OCI-LY7 (cell line): Measurements from ENCODE around the gene BARX1. TPM values are rescaled to one million over a fixed set of nuclear protein-coding genes. Genes with fewer than 3 reads are reported as not detected.

Experiments used
- BruUV-seq: library from RNA; stranded (reverse); fragments of 400-500 nt; replicated peaks from 2 replicates; lab custom pipeline; 2021; lab: Mats Ljungman, UMichigan
- CTCF ChIA-PET: fragments of 300-600 bp; sonication (Branson Sonifier 250); formaldehyde crosslinking; loops from one replicate; lab custom pipeline; 2022; ENCODE audit warnings: antibody characterized with exemption; ENCODE audit not compliant: unreplicated experiment; lab: Charles Lee
- POLR2A ChIA-PET: fragments of 300-600 bp; sonication (Branson Sonifier 250); formaldehyde crosslinking; loops from one replicate; lab custom pipeline; 2022; ENCODE audit warnings: antibody characterized with exemption; lab: Charles Lee
- DNase-seq: peaks from one replicate; pipeline ENCODE4 v3.0.0-alpha.2; 2015; ENCODE audit warnings: low spot score
- H2AFZ ChIP-seq: fragments of 200-600 bp; sonication (generic), shearing (Covaris generic); 2 replicates; pipeline ENCODE4 v1.6.1; 2014; ENCODE audit warnings: mild to moderate bottlenecking, antibody characterized with exemption, low read length, moderate library complexity
- H3K27ac ChIP-seq: fragments of 200-600 bp; sonication (generic); 2 replicates; pipeline ENCODE4 v1.5.1; 2014; ENCODE audit warnings: mixed run types, low read depth, mild to moderate bottlenecking, moderate library complexity, low read length, inconsistent platforms; ENCODE audit not compliant: poor library complexity, severe bottlenecking
- H3K36me3 ChIP-seq: fragments of 200-600 bp; sonication (generic); 2 replicates; pipeline ENCODE4 v1.6.1; 2014; ENCODE audit warnings: mild to moderate bottlenecking, antibody characterized with exemption, low read length, moderate library complexity, mixed read lengths; ENCODE audit not compliant: insufficient read depth
- H3K4me1 ChIP-seq: fragments of 200-600 bp; sonication (generic); 2 replicates; pipeline ENCODE4 v1.5.1; 2014; ENCODE audit warnings: mild to moderate bottlenecking, low read length; ENCODE audit not compliant: insufficient read depth, poor library complexity, severe bottlenecking
- H3K4me2 ChIP-seq: fragments of 200-600 bp; sonication (generic); 2 replicates; pipeline ENCODE4 v1.6.1; 2014; ENCODE audit warnings: mild to moderate bottlenecking, low read length
- H3K4me3 ChIP-seq: fragments of 200-600 bp; sonication (generic); 2 replicates; pipeline ENCODE4 v1.5.1; 2014; ENCODE audit warnings: mild to moderate bottlenecking, low read depth, low read length; ENCODE audit not compliant: poor library complexity, severe bottlenecking
- H3K79me2 ChIP-seq: fragments of 200-600 bp; sonication (generic); 2 replicates; pipeline ENCODE4 v1.6.1; 2016; ENCODE audit warnings: low read depth, mild to moderate bottlenecking, low read length, moderate library complexity, mixed read lengths; ENCODE audit not compliant: insufficient read depth
- H3K9me2 ChIP-seq: fragments of 200-600 bp; sonication (generic); 2 replicates; pipeline ENCODE4 v1.6.1; 2016; ENCODE audit warnings: mild to moderate bottlenecking, low read length, mixed read lengths; ENCODE audit not compliant: insufficient read depth
- H3K9me3 ChIP-seq: fragments of 200-600 bp; sonication (generic); 2 replicates; pipeline ENCODE4 v1.6.1; 2014; ENCODE audit warnings: mild to moderate bottlenecking, mixed run types, low read length, mixed read lengths
- H4K20me1 ChIP-seq: fragments of 200-600 bp; sonication (generic); 2 replicates; pipeline ENCODE4 v1.6.1; 2014; ENCODE audit warnings: mild to moderate bottlenecking, antibody characterized with exemption, low read length, moderate library complexity, mixed read lengths; ENCODE audit not compliant: insufficient read depth
- EZH2phosphoT487 ChIP-seq: fragments of 200-600 bp; sonication (generic); IDR thresholded peaks from 2 replicates; pipeline ENCODE4 v1.6.1; 2018; ENCODE audit warnings: low read depth, borderline replicate concordance, mild to moderate bottlenecking, mixed run types, antibody characterized with exemption, low read length, moderate library complexity, mixed read lengths
- intact Hi-C: fragments of 100-400 bp; cut with micrococcal nuclease; formaldehyde crosslinking; loops from one replicate; pipeline ENCODE4 v1.10.0; 2022; ENCODE audit not compliant: unreplicated experiment
- total RNA-seq, 2 experiments: library from RNA; depleted of rRNA in 1 of 2; stranded (reverse); fragments of >200 nt in 1 of 2; shearing (Covaris generic) in 1 of 2; gene quantifications; 2 replicates each; pipeline ENCODE4 v1.2.3, GENCODE V29; 2014 to 2022
- TF ChIP-seq, protein P1 (sequence below): fragments of 200-600 bp; sonication (generic); conservative IDR thresholded peaks from 2 replicates; pipeline ENCODE4 v1.5.1; 2014; ENCODE audit warnings: mild to moderate bottlenecking, antibody characterized with exemption, low read length, moderate library complexity, mixed read lengths

The BARX1 gene
- total RNA-seq, 2 experiments from 2014 or later: not detected

- Histone ChIP-seq H3K4me1 (no peaks in the 10 kb centered on the region), H3K36me3 (no peaks in the 10 kb centered on the region), H3K79me2 (no peaks in the 10 kb centered on the region), H3K4me3 (no peak overlapping the region), H3K9me2 (no peaks in the 10 kb centered on the region), H2AFZ (no peak overlapping the region), H4K20me1 (no peaks in the 10 kb centered on the region), H3K9me3 (no peaks in the 10 kb centered on the region), H3K4me2 (no peak overlapping the region), H3K27ac (no peak overlapping the region)
- TF ChIP-seq EZH2phosphoT487: no peak
- TF ChIP-seq, protein P1, sequence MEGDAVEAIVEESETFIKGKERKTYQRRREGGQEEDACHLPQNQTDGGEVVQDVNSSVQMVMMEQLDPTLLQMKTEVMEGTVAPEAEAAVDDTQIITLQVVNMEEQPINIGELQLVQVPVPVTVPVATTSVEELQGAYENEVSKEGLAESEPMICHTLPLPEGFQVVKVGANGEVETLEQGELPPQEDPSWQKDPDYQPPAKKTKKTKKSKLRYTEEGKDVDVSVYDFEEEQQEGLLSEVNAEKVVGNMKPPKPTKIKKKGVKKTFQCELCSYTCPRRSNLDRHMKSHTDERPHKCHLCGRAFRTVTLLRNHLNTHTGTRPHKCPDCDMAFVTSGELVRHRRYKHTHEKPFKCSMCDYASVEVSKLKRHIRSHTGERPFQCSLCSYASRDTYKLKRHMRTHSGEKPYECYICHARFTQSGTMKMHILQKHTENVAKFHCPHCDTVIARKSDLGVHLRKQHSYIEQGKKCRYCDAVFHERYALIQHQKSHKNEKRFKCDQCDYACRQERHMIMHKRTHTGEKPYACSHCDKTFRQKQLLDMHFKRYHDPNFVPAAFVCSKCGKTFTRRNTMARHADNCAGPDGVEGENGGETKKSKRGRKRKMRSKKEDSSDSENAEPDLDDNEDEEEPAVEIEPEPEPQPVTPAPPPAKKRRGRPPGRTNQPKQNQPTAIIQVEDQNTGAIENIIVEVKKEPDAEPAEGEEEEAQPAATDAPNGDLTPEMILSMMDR: no peak
- no peak for DNase-seq
- ChIA-PET POLR2A (no interaction called here), CTCF (no interaction called here)
- BruUV-seq: no TSS peak
- intact Hi-C loops: no loop called here
Observed at GRCh38 chr9:93979721-93980120, 24.6 kb upstream of the BARX1 start.

GRCh38 chr9:93978551-93978950, 23.4 kb upstream of the BARX1 start:
- H4K20me1 ChIP-seq: no peaks in the 10 kb centered on the region
- DNase-seq: no peak
- no TSS peak for BruUV-seq
- H3K9me3 ChIP-seq: no peaks in the 10 kb centered on the region
- TF ChIP-seq, protein P1: no peak
- no peak for TF ChIP-seq EZH2phosphoT487
- intact Hi-C loops: no loop called here
- H3K4me3 ChIP-seq: no peak overlapping the region
- no peak overlapping the region for H3K4me2 ChIP-seq
- no peak overlapping the region for H3K27ac ChIP-seq
- H3K79me2 ChIP-seq: no peaks in the 10 kb centered on the region
- no peaks in the 10 kb centered on the region for H3K4me1 ChIP-seq
- POLR2A ChIA-PET: no interaction called here
- H3K9me2 ChIP-seq: no peaks in the 10 kb centered on the region
- no peak overlapping the region for H2AFZ ChIP-seq
- H3K36me3 ChIP-seq: no peaks in the 10 kb centered on the region
- CTCF ChIA-PET: interaction anchor here (0.6 to 0.7 kb wide), 2 partner anchors 34 to 160 kb away, joined by 3 read pairs; no protein-coding TSS in a partner anchor

DNA sequence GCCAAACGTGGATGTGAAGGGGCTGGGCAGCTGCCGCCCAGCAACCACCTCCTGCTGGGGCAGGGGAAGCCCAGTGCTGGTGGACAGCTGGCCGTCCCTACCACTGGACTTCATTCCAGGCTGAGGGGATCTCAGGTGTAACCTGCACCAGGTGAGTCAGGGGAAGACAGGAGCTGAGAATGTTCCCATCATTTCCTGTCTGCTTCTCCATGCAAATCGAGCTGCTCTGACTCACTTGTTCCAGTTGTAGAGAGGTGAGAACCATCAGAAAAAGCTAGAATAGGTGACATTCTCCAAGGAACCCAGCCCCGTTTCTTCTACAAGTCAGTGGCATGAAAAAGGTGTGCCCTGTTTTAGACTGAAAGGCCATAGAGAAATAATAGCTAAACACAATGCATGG, 21.8 kb upstream of the BARX1 start:
- TF ChIP-seq EZH2phosphoT487: no peak
- TF ChIP-seq, protein P1: no peak
- Histone ChIP-seq H3K36me3 (no peaks in the 10 kb centered on the region), H2AFZ (no peak overlapping the region), H3K9me2 (no peaks in the 10 kb centered on the region), H3K9me3 (no peaks in the 10 kb centered on the region), H3K4me2 (no peak overlapping the region), H3K79me2 (no peaks in the 10 kb centered on the region), H3K4me1 (no peaks in the 10 kb centered on the region), H4K20me1 (no peaks in the 10 kb centered on the region), H3K27ac (no peak overlapping the region), H3K4me3 (no peak overlapping the region)
- no peak for DNase-seq
- intact Hi-C loops: no loop called here
- no TSS peak for BruUV-seq
- ChIA-PET CTCF (no interaction called here), POLR2A (no interaction called here)
